D721Med (cell line): ENCODE results near the gene CSNK1A1.

Source experiments
- DNase-seq: peaks from one replicate; pipeline ENCODE4 v3.0.0; 2011; ENCODE audit warnings: low spot score; ENCODE audit not compliant: insufficient read length
- FAIRE-seq: peaks from 2 replicates; lab custom pipeline; 2011; peaks lifted over from hg19 to GRCh38; lab: Jason Lieb, UNC
- CTCF ChIP-seq: IDR thresholded peaks from 2 replicates; pipeline ENCODE4 v1.5.1; 2012; ENCODE audit warnings: mild to moderate bottlenecking, control low read depth; ENCODE audit not compliant: insufficient read depth; ENCODE audit errors: missing control alignments

The CSNK1A1 gene

DNA sequence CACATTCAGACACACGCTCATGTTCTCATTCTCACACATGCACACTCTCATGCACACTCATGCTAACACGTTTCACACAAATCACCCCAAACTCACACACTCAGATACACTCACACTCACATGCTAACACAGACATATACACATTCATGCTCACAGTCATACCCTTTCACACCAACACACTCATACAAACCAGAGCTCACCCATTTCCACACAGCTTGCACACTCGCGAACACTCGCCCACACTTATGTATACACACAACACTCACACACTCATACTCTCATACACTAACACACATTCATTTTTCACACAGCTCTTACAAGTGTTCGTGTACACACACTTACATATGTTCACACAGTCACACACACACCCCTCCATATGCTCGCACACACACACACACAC, 108.0 kb downstream of the CSNK1A1 start:
- DNase-seq (no peak), FAIRE-seq (no peak)
- TF ChIP-seq CTCF, result no peak

GRCh38 chr5:149442563-149443182, 108.6 kb downstream of the CSNK1A1 start:
- no peak for FAIRE-seq
- peak; percentile 72 for DNase-seq
- peak; percentile 83 for TF ChIP-seq CTCF
